IMR-90 (cell line): Measurements from ENCODE around the gene FRMD4B. TPM values are rescaled to one million over a fixed set of nuclear protein-coding genes. Genes with fewer than 3 reads are reported as not detected.

Experiments used
- ATAC-seq: fragments of 200-7000 bp; cut with Tn5 transposase; 2 replicates; pipeline ENCODE4 v1.9.1; 2020; ENCODE audit warnings: low read depth, mild to moderate bottlenecking, moderate library complexity
- BruUV-seq: library from RNA; stranded (reverse); fragments of 400-500 nt; replicated peaks from 2 replicates; lab custom pipeline; 2021; lab: Mats Ljungman, UMichigan
- CTCF ChIA-PET: fragments of 300-600 bp; formaldehyde crosslinking; extraction: SDS; loops from one replicate; lab custom pipeline; 2021; ENCODE audit warnings: antibody characterized with exemption; lab: Yijun Ruan, JAX
- POLR2A ChIA-PET: fragments of 300-600 bp; sonication (Branson Sonifier 250); formaldehyde crosslinking; loops from one replicate; lab custom pipeline; 2022; ENCODE audit warnings: antibody characterized with exemption; ENCODE audit not compliant: unreplicated experiment; lab: Charles Lee
- DNase-seq: peaks from one replicate; pipeline ENCODE4 v3.0.0; 2013
- H2AFZ ChIP-seq: replicated peaks from 2 replicates; pipeline ENCODE3; 2013; ENCODE audit warnings: low read length, mild to moderate bottlenecking; ENCODE audit not compliant: poor library complexity
- H2AK5ac ChIP-seq: 2 replicates; pipeline ENCODE4 v1.6.1; 2013; ENCODE audit warnings: low read depth, low read length, inconsistent platforms
- H2AK9ac ChIP-seq: replicated peaks from 2 replicates; pipeline ENCODE3; 2013; ENCODE audit warnings: mild to moderate bottlenecking, low read depth, low read length, moderate library complexity; ENCODE audit not compliant: poor library complexity
- H2BK120ac ChIP-seq: 2 replicates; pipeline ENCODE4 v1.6.1; 2013; ENCODE audit warnings: low read depth, low read length, inconsistent platforms
- H2BK15ac ChIP-seq: 3 replicates; pipeline ENCODE4 v1.6.1; 2013; ENCODE audit warnings: low read depth, low read length, inconsistent platforms
- H2BK20ac ChIP-seq: 2 replicates; pipeline ENCODE4 v1.6.1; 2013; ENCODE audit warnings: low read depth, mild to moderate bottlenecking, inconsistent platforms, low read length, moderate library complexity
- H2BK5ac ChIP-seq: 2 replicates; pipeline ENCODE4 v1.6.1; 2013; ENCODE audit warnings: mild to moderate bottlenecking, low read depth, low read length, inconsistent platforms; ENCODE audit not compliant: poor library complexity, severe bottlenecking
- H3K14ac ChIP-seq: replicated peaks from 2 replicates; pipeline ENCODE4 v1.6.1; 2013; ENCODE audit warnings: low read depth, low read length, inconsistent platforms
- H3K18ac ChIP-seq: 2 replicates; pipeline ENCODE4 v1.6.1; 2013; ENCODE audit warnings: low read depth, low read length, control low read depth
- H3K23ac ChIP-seq: 2 replicates; pipeline ENCODE4 v1.6.1; 2013; ENCODE audit warnings: low read depth, low read length, inconsistent platforms
- H3K27ac ChIP-seq: 2 replicates; pipeline ENCODE4 v1.5.1; 2013; ENCODE audit warnings: mild to moderate bottlenecking, control low read depth, low read length; ENCODE audit not compliant: insufficient read depth
- H3K27me3 ChIP-seq: 2 replicates; pipeline ENCODE4 v1.6.1; 2013; ENCODE audit warnings: low read length; ENCODE audit not compliant: control insufficient read depth, insufficient read depth
- H3K36me3 ChIP-seq: 2 replicates; pipeline ENCODE4 v1.6.1; 2013; ENCODE audit warnings: low read length, mixed read lengths; ENCODE audit not compliant: control insufficient read depth, insufficient read depth
- H3K4ac ChIP-seq: 2 replicates; pipeline ENCODE4 v1.6.1; 2013; ENCODE audit warnings: low read depth, low read length, inconsistent platforms
- H3K4me1 ChIP-seq: 2 replicates; pipeline ENCODE4 v1.6.1; 2013; ENCODE audit warnings: low read length, mixed read lengths; ENCODE audit not compliant: control insufficient read depth, insufficient read depth
- H3K4me2 ChIP-seq: 2 replicates; pipeline ENCODE4 v1.6.1; 2013; ENCODE audit warnings: low read depth, mild to moderate bottlenecking, control low read depth, low read length, moderate library complexity
- H3K4me3 ChIP-seq: 2 replicates; pipeline ENCODE4 v1.5.1; 2013; ENCODE audit warnings: low read depth, mild to moderate bottlenecking, control low read depth, low read length, moderate library complexity; ENCODE audit not compliant: insufficient read depth
- H3K56ac ChIP-seq: 2 replicates; pipeline ENCODE4 v1.6.1; 2013; ENCODE audit warnings: low read length, inconsistent platforms; ENCODE audit not compliant: insufficient read depth; ENCODE audit errors: extremely low read depth
- H3K79me1 ChIP-seq, 2 experiments: 2 replicates each; pipeline ENCODE4 v1.6.1; 2013; ENCODE audit warnings: low read length in 2 of 2, inconsistent platforms in 1 of 2, low read depth in 1 of 2
- H3K9ac ChIP-seq: 2 replicates; pipeline ENCODE4 v1.6.1; 2013; ENCODE audit warnings: low read depth, low read length, control low read depth
- H3K9me1 ChIP-seq: 2 replicates; pipeline ENCODE4 v1.6.1; 2013; ENCODE audit warnings: low read length, inconsistent platforms; ENCODE audit not compliant: insufficient read depth
- H3K9me3 ChIP-seq: 2 replicates; pipeline ENCODE4 v1.6.1; 2013; ENCODE audit warnings: low read length; ENCODE audit not compliant: control insufficient read depth, insufficient read depth
- H4K20me1 ChIP-seq: 2 replicates; pipeline ENCODE4 v1.6.1; 2013; ENCODE audit warnings: low read length, inconsistent platforms; ENCODE audit not compliant: insufficient read depth
- H4K5ac ChIP-seq: 2 replicates; pipeline ENCODE4 v1.6.1; 2013; ENCODE audit warnings: mild to moderate bottlenecking, low read depth, low read length, control low read depth
- H4K8ac ChIP-seq, 2 experiments: 2 replicates each; pipeline ENCODE4 v1.6.1; 2013; ENCODE audit warnings: low read depth in 2 of 2, low read length in 2 of 2, control low read depth in 1 of 2, inconsistent platforms in 1 of 2
- H4K91ac ChIP-seq: 2 replicates; pipeline ENCODE4 v1.6.1; 2013; ENCODE audit warnings: low read depth, low read length, inconsistent platforms; ENCODE audit not compliant: insufficient read depth
- BHLHE40 ChIP-seq: fragments of 150-350 bp; IDR thresholded peaks from 2 replicates; pipeline ENCODE4 v1.6.1; 2016; ENCODE audit warnings: mild to moderate bottlenecking, low read depth, low read length
- CEBPB ChIP-seq: IDR thresholded peaks from 2 replicates; pipeline ENCODE4 v1.6.1; 2012; ENCODE audit warnings: low read depth, low read length, improper control_type of control experiment
- CHD1 ChIP-seq: IDR thresholded peaks from 2 replicates; pipeline ENCODE4 v1.6.1; 2012; ENCODE audit warnings: low read depth, low read length, improper control_type of control experiment
- CTCF ChIP-seq: conservative IDR thresholded peaks from 2 replicates; pipeline ENCODE4 v1.5.1; 2012; ENCODE audit warnings: mild to moderate bottlenecking, low read depth, low read length, improper control_type of control experiment
- ELK1 ChIP-seq: fragments of 150-350 bp; IDR thresholded peaks from 2 replicates; pipeline ENCODE4 v1.6.1; 2016; ENCODE audit warnings: low read depth, mild to moderate bottlenecking, low read length, moderate library complexity, borderline replicate concordance
- FOS ChIP-seq: fragments of 150-350 bp; IDR thresholded peaks from 2 replicates; pipeline ENCODE4 v1.6.1; 2016; ENCODE audit warnings: low read depth, low read length
- MAFK ChIP-seq: IDR thresholded peaks from 2 replicates; pipeline ENCODE4 v1.6.1; 2012; ENCODE audit warnings: low read depth, low read length, improper control_type of control experiment
- MAZ ChIP-seq: IDR thresholded peaks from 2 replicates; pipeline ENCODE4 v1.6.1; 2012; ENCODE audit warnings: low read depth, mild to moderate bottlenecking, low read length, improper control_type of control experiment, moderate library complexity, borderline replicate concordance
- MXI1 ChIP-seq: IDR thresholded peaks from 2 replicates; pipeline ENCODE4 v1.6.1; 2012; ENCODE audit warnings: low read depth, mild to moderate bottlenecking, low read length, moderate library complexity, borderline replicate concordance
- NFE2L2 ChIP-seq: fragments of 150-350 bp; IDR thresholded peaks from 2 replicates; pipeline ENCODE4 v1.6.1; 2016; ENCODE audit warnings: low read depth, mild to moderate bottlenecking, low read length
- POLR2A ChIP-seq: IDR thresholded peaks from 2 replicates; pipeline ENCODE4 v1.6.1; 2012; ENCODE audit warnings: mild to moderate bottlenecking, low read depth, low read length
- RAD21 ChIP-seq: IDR thresholded peaks from 2 replicates; pipeline ENCODE4 v1.6.1; 2012; ENCODE audit warnings: low read length, improper control_type of control experiment
- RCOR1 ChIP-seq: IDR thresholded peaks from 2 replicates; pipeline ENCODE4 v1.6.1; 2012; ENCODE audit warnings: mild to moderate bottlenecking, low read length, improper control_type of control experiment; ENCODE audit not compliant: insufficient replicate concordance
- RFX5 ChIP-seq: IDR thresholded peaks from 2 replicates; pipeline ENCODE4 v1.8.0; 2012; ENCODE audit warnings: low read depth, mild to moderate bottlenecking, low read length, moderate library complexity
- SMC3 ChIP-seq: fragments of 150-350 bp; IDR thresholded peaks from 2 replicates; pipeline ENCODE4 v1.6.1; 2016; ENCODE audit warnings: low read depth, mild to moderate bottlenecking, antibody characterized with exemption, low read length, moderate library complexity
- USF2 ChIP-seq: fragments of 150-350 bp; IDR thresholded peaks from 2 replicates; pipeline ENCODE4 v1.6.1; 2017; ENCODE audit warnings: mild to moderate bottlenecking, antibody characterized with exemption, low read length, low read depth
- WGBS, 2 experiments: methylation state at CpG; one replicate each; pipeline versions ENCODE4 v1.1.5 to v1.1.7; 2013; ENCODE audit warnings: missing lambda C conversion rate in 2 of 2; ENCODE audit not compliant: insufficient read length in 1 of 2; ENCODE audit errors: extremely low coverage in 2 of 2; 5-methylcytosine and 5-hydroxymethylcytosine counted together
- dilution Hi-C: fragments of 300-500 bp; cut with HindIII; formaldehyde crosslinking; loops from one replicate; pipeline ENCODE4 v1.14.3; 2018; ENCODE audit warnings: low sequenced_read_pairs; ENCODE audit not compliant: unreplicated experiment
- in situ Hi-C: fragments of 300-500 bp; cut with MboI; formaldehyde crosslinking; loops from 3 replicates; pipeline ENCODE4 v1.14.3; 2019; ENCODE audit warnings: low sequenced_read_pairs, inconsistent platforms, mixed read lengths
- intact Hi-C: fragments of 100-400 bp; cut with micrococcal nuclease; formaldehyde crosslinking; loops from 2 replicates; pipeline ENCODE4 v1.10.0; 2022
- polyA plus RNA-seq, 3 experiments: library from polyadenylated mRNA; depleted of rRNA; stranded (reverse); fragments of >200 nt; gene quantifications; 2 replicates each; pipeline ENCODE4 v1.2.3, GENCODE V29; 2012; ENCODE audit warnings: low replicate concordance in 1 of 3
- total RNA-seq: library from RNA; depleted of rRNA; stranded (reverse); fragments of >200 nt; gene quantifications from 2 replicates; pipeline ENCODE4 v1.2.3, GENCODE V29; 2012

The FRMD4B gene
- total and polyA plus RNA-seq, 2 of the 4 experiments (the other 2 are of a cell fraction) = 0.14 to 0.36 TPM

GRCh38 chr3:69204315-69204957 lies 181.5 kb downstream of the FRMD4B start:
- H3K27me3 ChIP-seq = peaks cover 13% of the 10 kb centered on the region
- H4K5ac ChIP-seq = no peak overlapping the region
- no peak overlapping the region for H2BK5ac ChIP-seq
- ChIA-PET CTCF (no interaction called here), POLR2A (no interaction called here)
- no TSS peak for BruUV-seq
- H2BK15ac ChIP-seq = no peak overlapping the region
- H3K14ac ChIP-seq = no peak overlapping the region
- H2AFZ ChIP-seq = no peak overlapping the region
- no peak overlapping the region for H4K91ac ChIP-seq
- no peak overlapping the region for H3K23ac ChIP-seq
- H3K27ac ChIP-seq = no peak overlapping the region
- DNase-seq (peak; percentile 22), ATAC-seq (no peak)
- no peak for TF ChIP-seq BHLHE40
- no peak for TF ChIP-seq MAZ
- no peak for TF ChIP-seq RCOR1
- no peak for TF ChIP-seq NFE2L2
- no peak for TF ChIP-seq POLR2A
- TF ChIP-seq CEBPB = no peak
- no peak for TF ChIP-seq SMC3
- TF ChIP-seq MXI1 = no peak
- TF ChIP-seq CTCF = no peak
- TF ChIP-seq USF2 = no peak
- TF ChIP-seq RFX5 = no peak
- no peak for TF ChIP-seq MAFK
- TF ChIP-seq FOS = no peak
- no peak for TF ChIP-seq ELK1
- TF ChIP-seq CHD1 = no peak
- no peak for TF ChIP-seq RAD21
- no peaks in the 10 kb centered on the region for H3K9me1 ChIP-seq
- H3K56ac ChIP-seq = no peak overlapping the region
- H4K8ac ChIP-seq = no peak overlapping the region
- H3K36me3 ChIP-seq = no peaks in the 10 kb centered on the region
- no peak overlapping the region for H2BK120ac ChIP-seq
- in situ Hi-C loops (no loop called here), dilution Hi-C loops (no loop called here), intact Hi-C loops (no loop called here)
- no peak overlapping the region for H3K4ac ChIP-seq
- no peaks in the 10 kb centered on the region for H3K9me3 ChIP-seq
- no peak overlapping the region for H2AK5ac ChIP-seq
- 50% methylated on average over 2 of the region's 8 CpGs; no CpG with 5 or more reads in 1 of the 2 experiments for WGBS, 2 experiments
- H2AK9ac ChIP-seq = no peak overlapping the region
- no peaks in the 10 kb centered on the region for H3K79me1 ChIP-seq
- no peak overlapping the region for H3K9ac ChIP-seq
- H3K4me2 ChIP-seq = no peak overlapping the region
- H4K20me1 ChIP-seq = no peaks in the 10 kb centered on the region
- H3K4me1 ChIP-seq = no peaks in the 10 kb centered on the region
- H3K4me3 ChIP-seq = no peak overlapping the region
- H3K18ac ChIP-seq = no peak overlapping the region
- no peak overlapping the region for H2BK20ac ChIP-seq
